ENCODE results near the gene ALK.
"Not testable (repeated sequence)": the region's sequence is repeated elsewhere in the genome, so short reads cannot be mapped to it uniquely, and the experiment has no call there.

ALK gene

GRCh38 chr2:29263886-29264285 lies 657.5 kb downstream of the ALK start:
- no peak for DNase-seq

DNA sequence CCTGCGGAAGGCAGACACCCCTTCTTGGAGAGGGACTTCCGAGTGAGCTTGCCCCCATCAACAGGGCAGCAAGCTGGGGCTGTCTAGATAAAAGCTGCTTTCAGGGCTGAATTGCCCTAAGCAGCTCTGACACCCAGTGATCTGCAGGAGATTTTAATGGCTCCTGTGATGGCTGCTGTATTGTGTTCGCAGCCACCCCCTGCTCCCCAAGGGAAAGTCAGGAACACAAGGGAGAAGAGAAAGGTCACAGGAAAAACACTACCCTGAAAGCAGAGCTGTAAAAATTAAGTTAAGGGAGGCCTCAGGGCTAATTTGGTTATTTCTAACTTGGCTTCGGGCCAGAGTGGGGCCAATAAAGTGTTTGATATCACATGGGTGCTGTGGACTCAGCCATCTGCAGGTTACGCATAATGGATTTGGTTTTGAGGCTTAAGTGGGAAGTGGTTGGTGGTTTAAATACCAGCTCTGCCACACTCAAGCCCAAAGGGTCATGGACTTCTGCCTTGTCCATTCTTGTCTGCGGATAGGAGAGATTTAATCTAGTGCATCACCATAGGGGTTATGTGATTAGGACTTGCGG lies 658.6 kb downstream of the ALK start:
- DNase-seq, result no peak

DNA sequence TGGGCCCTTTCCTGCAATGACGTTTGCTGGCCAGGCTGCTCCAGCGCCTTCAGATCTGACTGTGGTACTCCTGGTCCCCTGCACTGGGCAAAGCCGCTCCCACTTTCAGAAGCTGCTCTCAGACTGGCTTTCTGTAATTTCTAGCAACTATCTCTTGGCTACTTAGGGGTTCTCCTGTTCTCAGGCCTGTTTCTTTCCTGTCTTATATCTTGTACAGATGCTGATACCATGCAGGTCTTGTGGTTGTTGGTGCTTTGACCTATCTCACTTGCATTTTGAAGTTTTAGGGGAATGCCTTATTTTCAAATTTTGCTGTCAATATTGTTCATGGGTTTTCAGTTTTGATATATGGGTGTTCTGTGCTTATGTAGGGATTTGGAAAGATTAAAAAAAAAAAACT lies 660.4 kb downstream of the ALK start:
- DNase-seq, result no peak

- no peak for DNase-seq
Observed at GRCh38 chr2:29260142-29260772, 661.1 kb downstream of the ALK start.

- DNase-seq, result no peak
Observed at GRCh38 chr2:29259221-29259620, 662.2 kb downstream of the ALK start.

DNA sequence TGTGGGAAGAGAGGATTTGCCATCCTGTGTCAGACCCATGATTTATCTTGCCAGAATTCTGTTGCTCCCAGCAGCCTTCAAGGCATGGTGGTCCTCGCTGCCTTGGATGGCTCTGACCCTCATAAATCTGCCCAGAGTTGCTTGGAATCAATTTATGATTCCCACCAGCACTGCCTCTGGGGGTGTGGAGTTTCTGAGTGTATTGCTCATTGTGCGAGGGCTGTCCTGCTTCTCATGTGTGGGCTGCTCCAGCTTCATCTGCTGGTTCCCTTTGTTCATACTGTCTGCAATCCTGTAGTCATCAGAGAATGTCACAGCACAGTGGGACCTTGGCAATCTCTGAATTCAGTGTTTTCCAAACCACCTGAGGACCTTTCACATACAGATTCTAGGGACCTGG lies 666.4 kb downstream of the ALK start:
- no peak for DNase-seq

DNA sequence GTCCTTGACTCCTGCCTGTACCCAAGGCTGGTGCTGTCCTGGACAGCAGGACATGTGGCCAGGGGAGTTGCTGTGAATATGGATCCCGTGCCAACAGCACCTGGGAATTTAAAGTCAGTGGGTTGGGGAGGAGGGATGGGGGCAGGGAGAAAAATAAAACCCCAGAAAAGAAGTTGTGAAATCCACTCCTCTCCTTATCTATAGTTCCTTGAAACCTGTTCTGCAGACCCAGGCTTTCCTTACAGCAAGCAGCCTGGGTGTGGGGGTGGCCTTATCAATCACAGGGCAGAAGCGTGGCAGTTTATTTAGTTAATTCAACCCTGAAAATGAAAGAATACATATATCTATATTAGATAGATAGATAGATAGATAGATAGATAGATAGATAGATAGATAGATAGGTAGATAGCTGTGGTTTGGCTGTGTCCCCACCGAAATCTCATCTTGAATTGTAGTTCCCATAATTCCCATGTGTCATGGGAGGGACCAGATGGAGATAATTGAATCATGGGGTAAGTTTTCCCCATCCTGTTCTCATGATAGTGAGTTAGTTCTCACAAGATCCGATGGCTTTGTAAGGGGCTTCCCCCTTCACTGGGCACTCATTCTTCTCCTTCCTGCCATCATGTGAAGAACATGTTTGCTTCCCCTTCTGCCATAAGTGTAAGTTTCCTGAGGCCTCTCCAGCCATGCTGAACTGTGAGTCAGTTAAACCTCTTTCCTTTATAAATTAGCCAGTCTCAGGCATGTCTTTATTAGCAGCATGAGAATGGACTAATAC lies 667.7 kb downstream of the ALK start:
- not testable (repeated sequence) for DNase-seq

GRCh38 chr2:29253026-29253425 lies 668.4 kb downstream of the ALK start:
- no peak for DNase-seq

- DNase-seq, result no peak
Observed at GRCh38 chr2:29251406-29251805, 670.0 kb downstream of the ALK start.

- DNase-seq, result no peak
Observed at GRCh38 chr2:29250977-29251376, 670.4 kb downstream of the ALK start.

- no peak for DNase-seq
Observed at GRCh38 chr2:29249666-29250253, 671.6 kb downstream of the ALK start.

DNA sequence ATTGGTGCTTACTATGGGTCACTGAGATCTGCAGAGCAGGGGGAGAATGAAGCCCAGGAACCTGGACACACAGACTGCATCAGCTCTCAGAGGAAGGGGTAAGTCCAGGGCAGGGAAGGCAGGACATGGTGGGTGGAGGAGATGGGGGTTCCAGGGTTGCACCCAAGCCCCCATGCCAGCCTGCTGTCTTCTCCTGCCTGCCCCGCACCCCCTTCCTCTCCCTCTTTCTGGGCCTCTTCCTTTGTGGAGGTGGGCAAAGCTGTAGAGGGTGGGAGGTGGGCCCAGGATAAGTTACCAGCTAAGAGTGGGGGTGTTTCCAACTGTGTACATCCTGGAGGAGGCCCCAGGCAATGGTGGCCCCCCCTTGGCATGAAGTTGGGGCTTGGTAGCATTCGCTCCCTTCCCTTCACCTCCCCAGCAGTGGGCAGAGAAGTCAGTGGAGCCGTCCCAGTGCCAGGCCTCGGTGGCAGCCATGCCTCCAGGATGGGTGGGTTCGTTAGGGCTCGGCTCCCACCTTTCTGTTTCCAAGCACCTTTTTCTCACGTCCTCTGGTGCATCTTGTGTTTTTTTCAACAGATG lies 674.0 kb downstream of the ALK start:
- no peak for DNase-seq

DNA sequence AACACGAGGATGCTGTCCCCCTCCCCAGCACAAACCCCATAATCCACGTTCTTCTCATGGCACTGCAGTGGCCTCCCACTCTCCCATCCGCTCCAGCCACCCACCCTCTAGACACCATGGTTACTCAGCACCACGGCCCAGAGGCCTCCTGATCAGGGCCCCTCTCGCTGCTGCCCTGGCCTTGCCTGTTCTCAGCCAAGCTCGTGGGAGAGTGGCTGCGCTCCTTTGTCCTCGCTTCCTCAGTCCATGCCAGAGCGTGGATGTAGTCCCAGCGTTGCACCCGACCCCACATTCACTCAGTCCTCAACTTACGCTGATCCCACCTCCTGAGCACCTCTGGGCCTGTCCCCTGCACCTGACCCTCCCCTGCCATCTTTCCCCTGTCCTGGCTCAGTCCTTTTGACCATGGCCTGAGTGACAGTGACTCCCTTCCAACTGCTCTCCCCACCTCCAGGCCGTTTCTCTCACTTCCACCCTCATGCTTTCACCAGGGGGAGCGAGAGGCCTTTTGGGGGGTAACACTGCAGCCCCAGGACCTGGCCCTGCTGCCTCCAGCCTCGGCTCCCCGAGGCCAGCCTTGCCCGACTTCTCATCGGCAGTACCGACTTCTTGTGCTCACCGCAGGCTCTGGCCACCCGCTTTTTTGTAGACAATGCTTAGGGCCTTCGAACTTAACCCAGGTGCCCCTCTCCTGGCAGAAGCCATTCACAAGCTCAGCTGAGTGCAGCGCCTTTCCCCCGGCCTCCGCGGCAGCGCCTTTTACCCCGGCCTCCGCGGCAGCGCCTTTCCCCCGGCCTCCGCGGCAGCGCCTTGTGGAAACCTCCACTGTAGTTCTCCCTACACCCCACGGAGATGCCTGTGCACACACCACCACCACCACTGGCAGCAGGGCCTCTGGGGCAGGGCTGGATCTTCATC lies 674.7 kb downstream of the ALK start:
- DNase-seq, result no peak

- no peak for DNase-seq
Observed at GRCh38 chr2:29245742-29246382, 675.5 kb downstream of the ALK start.

DNA sequence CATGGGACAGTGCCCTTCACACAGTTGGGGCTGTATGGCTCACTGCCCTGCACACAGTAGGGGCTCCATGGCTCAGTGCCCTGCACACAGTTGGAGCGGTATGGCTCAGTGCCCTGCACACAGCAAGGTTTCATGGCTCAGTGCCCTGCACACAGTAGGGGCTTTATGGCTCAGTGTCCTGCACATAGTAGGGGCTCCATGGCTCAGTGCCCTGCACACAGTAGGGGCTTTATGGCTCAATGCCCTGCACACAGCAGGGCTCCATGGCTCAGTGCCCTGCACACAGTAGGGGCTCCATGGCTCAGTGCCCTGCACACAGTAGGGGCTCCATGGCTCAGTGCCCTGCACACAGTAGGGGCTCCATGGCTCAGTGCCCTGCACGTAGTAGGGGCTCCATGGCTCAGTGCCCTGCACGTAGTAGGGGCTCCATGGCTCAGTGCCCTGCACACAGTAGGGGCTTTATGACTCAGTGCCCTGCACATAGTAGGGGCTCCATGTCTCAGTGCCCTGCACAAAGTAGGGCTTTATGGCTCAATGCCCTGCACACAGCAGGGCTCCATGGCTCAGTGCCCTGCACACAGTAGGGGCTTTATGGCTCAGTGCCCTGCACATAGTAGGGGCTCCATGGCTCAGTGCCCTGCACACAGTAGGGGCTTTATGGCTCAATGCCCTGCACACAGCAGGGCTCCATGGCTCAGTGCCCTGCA lies 676.2 kb downstream of the ALK start:
- DNase-seq, result not testable (repeated sequence)

GRCh38 chr2:29242621-29243375 lies 678.6 kb downstream of the ALK start:
- DNase-seq, result no peak

- no peak for DNase-seq
Observed at GRCh38 chr2:29241955-29242565, 679.3 kb downstream of the ALK start.

DNA sequence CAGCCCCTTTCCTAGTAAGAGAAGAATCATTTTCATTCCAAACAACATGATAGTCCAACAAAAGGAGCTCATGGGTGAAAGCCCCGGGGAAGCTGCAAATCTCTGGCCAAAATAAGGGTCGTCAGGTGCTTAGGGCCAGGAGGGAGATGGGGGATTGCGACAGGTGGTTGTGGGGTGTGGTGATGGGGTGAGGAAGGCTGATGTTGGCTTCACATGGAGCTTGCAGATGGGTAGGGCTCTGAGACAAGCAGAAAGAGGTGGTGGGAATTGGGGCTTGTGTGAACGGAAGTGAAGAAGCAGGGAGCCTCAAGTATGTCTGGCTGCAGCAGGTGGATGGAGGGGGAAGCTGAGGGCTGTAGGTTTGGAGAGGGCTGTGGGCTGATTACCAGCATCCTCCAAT lies 680.0 kb downstream of the ALK start:
- no peak for DNase-seq

DNA sequence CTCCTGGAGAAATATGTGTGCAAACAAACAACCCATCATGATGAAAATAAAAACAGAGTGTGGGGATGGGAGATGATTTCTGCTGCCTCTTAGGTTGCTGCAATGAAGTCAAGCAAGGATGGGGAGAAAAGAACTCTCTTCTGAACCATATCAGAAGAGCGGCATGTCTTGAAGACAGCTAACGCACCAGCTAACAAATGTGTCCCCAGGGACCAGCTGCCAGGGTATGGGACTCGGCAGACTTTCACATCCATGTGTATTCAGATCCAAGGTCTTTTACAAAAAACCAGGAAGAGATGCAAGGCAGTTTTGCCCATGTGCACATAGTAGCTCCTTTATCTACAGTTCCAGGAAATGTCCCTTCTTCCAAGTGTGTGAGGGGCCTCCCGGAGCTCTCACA lies 680.8 kb downstream of the ALK start:
- DNase-seq, result no peak
